Activated CD8-positive, alpha-beta memory T cell treated with anti-CD3 and anti-CD28 coated beads for 36 hours (primary cell): ENCODE results near the gene HDAC3. TPM values are rescaled to one million over a fixed set of nuclear protein-coding genes. Genes with fewer than 3 reads are reported as not detected.
"Not testable (repeated sequence)": the region's sequence is repeated elsewhere in the genome, so short reads cannot be mapped to it uniquely, and the experiment has no call there.

Source experiments
- CTCF ChIA-PET: fragments of 350-600 bp; sonication (Branson Sonifier 250); formaldehyde crosslinking; loops from one replicate; lab custom pipeline; 2021; ENCODE audit warnings: antibody characterized with exemption; lab: Charles Lee
- POLR2A ChIA-PET: fragments of 350-600 bp; sonication (Branson Sonifier 250); formaldehyde crosslinking; loops from one replicate; lab custom pipeline; 2021; ENCODE audit warnings: antibody characterized with exemption; lab: Charles Lee
- total RNA-seq, 2 experiments: library from RNA; stranded (reverse); gene quantifications; one replicate each; pipeline ENCODE4 v1.2.3, GENCODE V29; 2021

The HDAC3 gene
- total RNA-seq, 2 experiments from 2014 or later: 86.3 to 92.9 TPM

DNA sequence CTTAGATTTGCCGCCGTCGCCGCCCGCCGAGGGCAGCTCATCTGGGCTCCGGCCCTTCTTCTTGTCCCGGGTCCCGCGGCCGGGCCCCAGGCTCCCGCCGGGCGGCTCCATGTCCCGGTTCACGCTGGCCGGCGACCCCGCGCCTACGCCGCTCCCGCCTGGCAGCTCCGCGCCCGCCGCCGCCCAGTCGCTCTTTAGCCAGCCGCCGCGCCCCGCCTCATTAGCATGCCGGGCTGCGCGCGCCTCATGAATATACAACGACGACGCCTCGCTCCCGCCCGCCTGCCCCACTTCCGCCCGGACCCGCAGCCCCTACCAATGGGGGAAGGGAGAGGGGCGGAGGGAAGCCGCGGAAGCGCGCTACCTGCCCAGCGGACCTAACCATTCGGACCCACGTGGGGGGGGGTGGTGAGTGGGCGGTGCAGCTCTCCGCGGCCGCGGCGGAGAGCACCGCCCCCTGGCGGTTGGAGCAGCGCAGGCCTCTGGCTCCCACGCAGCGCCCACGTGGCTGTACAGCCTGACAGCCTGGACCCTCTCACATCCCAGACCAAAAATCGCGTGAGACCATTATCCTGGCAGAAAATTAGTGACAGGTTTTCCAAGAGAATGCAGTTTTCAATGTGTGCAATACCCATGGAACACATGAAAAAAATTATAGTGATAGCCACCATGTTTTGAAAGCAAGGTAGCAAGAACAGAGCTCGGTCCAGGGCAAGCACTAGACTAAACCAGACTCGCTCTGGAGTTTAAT is 17.7 kb downstream of the HDAC3 start, which contains the start of gene DIAPH1:
DIAPH1 (minus strand) TSS at position 197 of the 751 bp plus-strand sequence; CDS start at position 111, 86 bp downstream.
- CTCF ChIA-PET: interaction anchor here (0.7 to 5.3 kb wide), 20 partner anchors 10 to 95 kb away, joined by 3 to 122 read pairs (median 5); partner anchors contain the start of genes FCHSD1, HDAC3 and RELL2
- POLR2A ChIA-PET: interaction anchor here (0.6 to 4.3 kb wide), 8 partner anchors 11 to 430 kb away, joined by 3 to 34 read pairs (median 4); partner anchors contain the start of genes HDAC3 and RELL2

DNA sequence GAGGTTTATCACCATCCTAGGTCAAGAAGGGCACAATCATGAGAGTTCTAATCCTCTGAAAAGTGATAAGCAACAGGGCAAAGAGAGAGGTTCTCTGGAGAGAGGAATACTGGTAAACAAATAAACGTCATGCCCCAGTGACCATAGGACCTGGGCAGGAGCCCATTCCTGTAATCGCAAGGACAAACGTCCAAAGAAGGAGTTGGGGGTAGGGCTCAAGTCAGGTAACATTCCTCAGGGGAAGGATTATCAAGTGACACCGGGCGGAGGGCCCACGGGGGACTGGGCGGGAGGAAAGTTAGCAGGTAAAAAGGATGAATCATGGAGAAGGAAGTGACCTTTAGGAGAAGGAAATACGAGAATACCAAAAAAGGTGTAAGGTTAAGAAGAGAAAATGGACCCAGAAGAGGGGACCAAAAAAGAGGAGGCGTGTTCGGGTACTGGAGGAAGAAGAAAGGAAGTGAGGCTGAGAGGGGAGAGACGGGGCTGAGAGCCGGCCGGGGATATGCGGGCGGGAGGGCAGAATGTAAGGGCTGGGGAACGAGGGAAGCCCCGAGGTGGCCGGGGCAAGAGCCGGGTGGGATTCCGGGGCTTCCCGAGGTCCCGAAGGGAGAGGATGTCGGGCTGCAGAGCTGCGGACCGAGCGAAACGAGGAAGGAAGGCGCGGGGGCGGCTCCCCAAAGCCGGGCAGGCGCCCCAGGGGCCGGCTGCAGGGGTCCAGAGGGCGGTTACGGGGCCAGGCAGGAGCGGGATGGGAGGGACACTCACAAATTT is 18.4 kb downstream of the HDAC3 start:
- CTCF ChIA-PET: interaction anchor here (0.9 to 5.3 kb wide), 18 partner anchors 11 to 94 kb away, joined by 3 to 122 read pairs (median 6); partner anchors contain the start of genes FCHSD1, HDAC3 and RELL2

DNA sequence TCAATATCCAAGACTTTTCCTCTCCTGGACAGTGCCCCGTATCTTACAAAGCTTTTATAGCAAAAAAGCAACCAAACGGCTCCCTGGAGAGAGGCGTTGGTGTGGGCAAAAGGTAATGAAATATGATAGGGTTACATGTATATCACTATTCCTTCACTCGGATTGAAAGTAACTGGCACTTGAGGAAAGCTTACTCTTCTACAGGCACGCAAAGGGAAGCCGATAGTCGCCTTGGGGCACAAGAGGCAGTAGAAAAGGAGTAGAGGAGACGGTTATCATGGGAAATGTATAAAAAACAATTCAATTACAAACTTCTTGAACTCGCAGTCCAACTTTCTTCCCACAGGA is 19.0 kb downstream of the HDAC3 start:
- ChIA-PET POLR2A (interaction anchor here (0.7 to 4.3 kb wide), 5 partner anchors 12 to 33 kb away, joined by 3 to 34 read pairs (median 7); partner anchors contain the start of genes FCHSD1, HDAC3 and RELL2), CTCF (interaction anchor here (0.8 to 5.3 kb wide), 6 partner anchors 11 to 27 kb away, joined by 3 to 122 read pairs (median 28); partner anchors contain the start of genes HDAC3 and RELL2)

More for the DNA sequence above, 18.4 kb downstream of the HDAC3 start:
- POLR2A ChIA-PET: interaction anchor here (0.7 to 4.3 kb wide), 9 partner anchors 11 to 33 kb away, joined by 3 to 34 read pairs (median 4); partner anchors contain the start of genes FCHSD1, HDAC3 and RELL2

DNA sequence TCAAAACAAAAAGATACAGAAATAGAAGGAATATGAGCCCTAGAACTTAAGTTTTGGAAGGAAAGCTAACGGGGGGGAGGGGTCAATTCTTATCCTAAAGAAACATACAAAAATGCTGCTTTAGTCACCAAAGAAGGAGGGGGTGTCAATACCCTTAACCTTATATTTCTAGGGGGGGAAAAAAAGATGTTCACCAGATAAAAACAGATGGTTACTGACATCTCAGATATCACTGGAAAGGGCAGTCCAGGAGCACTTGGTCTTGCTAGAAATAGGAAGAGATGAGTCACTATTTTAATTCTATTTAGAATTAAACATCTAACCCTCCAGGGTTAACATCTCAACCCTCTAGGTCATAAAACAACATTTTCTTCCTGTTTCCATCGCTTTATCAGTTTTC is 19.5 kb downstream of the HDAC3 start:
- ChIA-PET POLR2A (interaction anchor here (0.6 to 4.3 kb wide), 6 partner anchors 11 to 66 kb away, joined by 3 to 34 read pairs (median 8); partner anchors contain the start of genes FCHSD1, HDAC3 and RELL2), CTCF (interaction anchor here (0.6 to 5.3 kb wide), 7 partner anchors 10 to 56 kb away, joined by 3 to 122 read pairs (median 4); partner anchors contain the start of genes HDAC3 and RELL2)

DNA sequence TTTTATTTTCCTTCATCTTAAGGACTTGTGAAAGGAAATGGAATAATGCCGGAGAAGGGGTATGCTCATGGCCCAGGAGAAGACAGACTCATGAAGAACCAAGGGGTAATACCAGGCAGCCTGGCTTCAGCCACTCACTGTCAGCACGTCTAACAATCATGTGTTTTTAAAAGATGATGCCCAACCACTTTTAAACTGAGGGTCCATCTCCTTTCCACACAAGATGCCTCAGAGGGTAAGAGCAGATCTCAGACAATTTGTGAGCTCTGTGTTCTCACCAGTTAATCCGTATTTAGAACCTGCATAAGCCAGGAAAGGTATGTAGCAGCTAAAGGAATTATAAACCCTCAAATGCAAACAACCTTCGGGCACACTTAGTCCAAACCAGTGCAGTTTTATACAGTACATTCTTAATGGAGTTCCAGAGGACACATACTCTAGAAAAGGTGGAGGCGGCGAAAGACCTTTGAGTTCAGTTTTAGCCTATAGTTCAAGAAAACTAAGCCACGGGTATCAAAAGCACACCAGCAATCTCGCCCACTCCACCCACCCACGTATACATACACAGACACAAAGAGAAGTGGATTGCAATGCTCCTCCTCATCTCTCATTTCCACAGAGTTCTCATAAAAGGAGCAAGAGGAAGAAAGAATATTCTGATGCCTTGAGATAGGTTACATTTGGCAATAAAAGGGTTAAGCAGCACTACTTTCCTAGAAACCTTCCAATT is 20.5 kb downstream of the HDAC3 start:
- ChIA-PET POLR2A (interaction anchor here (0.6 to 4.3 kb wide), 4 partner anchors 21 to 67 kb away, joined by 7 to 34 read pairs (median 10); partner anchors contain the start of genes FCHSD1, HDAC3 and RELL2), CTCF (interaction anchor here (0.6 to 5.3 kb wide), 7 partner anchors 9 to 57 kb away, joined by 3 to 122 read pairs (median 5); partner anchors contain the start of genes HDAC3 and RELL2)

DNA sequence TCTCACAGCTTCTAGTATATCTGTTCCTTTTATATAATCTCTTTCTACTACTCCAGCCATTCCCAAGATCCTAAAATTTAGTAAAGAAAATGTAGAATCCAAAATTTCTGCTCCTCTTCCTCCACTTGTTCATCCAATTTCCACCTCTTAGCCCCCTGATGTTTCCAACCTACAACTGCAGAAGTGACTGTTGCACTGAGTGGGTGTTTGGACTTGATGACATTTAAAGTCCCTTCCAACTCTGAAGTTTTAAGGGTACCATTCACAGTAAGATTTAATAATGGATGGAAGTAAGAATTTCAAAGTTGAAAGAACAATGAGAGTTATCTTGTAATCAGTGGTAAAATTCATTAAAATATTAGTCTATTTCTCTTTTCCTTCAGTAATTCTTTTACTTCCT is 23.3 kb downstream of the HDAC3 start:
- ChIA-PET POLR2A (interaction anchor here (0.6 to 1.0 kb wide), 2 partner anchors 12 to 21 kb away, joined by 3 to 5 read pairs; no protein-coding TSS in a partner anchor), CTCF (interaction anchor here (1.3 to 1.7 kb wide), 2 partner anchors 21 kb away, joined by 7 to 8 read pairs; no protein-coding TSS in a partner anchor)

DNA sequence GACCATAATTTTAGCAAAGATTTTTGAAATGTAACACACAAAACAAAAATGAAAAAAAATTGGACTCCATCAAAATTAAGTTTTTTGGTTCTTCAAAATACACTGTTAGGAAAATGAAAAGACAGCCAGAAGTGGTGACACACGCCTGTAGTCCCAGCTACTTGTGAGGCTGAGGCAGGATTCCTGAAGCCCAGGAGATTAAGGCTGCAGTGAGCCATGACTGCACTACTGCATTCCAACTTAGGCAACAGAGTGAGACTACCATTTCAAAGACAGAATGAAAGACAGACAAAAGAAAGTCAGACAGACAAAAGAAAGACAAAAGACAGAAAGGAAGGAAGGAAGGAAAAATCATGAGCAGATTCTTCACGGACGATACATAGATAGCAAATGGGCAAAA is 25.4 kb downstream of the HDAC3 start:
- ChIA-PET POLR2A (no interaction called here), CTCF (interaction anchor here (1.0 kb wide), 1 partner anchor 17 kb away, joined by 4 read pairs; no protein-coding TSS in a partner anchor)

DNA sequence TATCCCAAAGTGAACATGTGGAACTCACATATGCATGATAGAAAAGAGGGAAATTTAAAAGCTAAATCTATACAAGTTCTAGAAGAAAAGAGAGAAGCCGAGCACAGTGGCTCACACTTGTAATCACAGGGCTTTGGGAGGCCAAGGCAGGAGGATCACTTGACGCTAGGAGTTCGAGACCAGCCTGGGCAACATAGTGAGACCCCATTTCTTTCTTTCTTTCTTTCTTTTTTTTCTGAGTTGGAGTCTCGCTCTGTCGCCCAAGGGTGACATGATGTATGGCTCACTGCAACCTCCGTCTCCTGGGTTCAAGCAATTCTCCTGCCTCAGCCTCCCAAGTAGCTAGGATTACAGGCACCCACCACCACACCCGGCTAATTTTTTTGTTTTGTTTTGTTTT is 26.7 kb downstream of the HDAC3 start:
- POLR2A ChIA-PET: not testable (repeated sequence)
- CTCF ChIA-PET: interaction anchor here (1.3 to 6.5 kb wide), 2 partner anchors 8 to 18 kb away, joined by 4 to 52 read pairs; partner anchors contain the start of gene DIAPH1

DNA sequence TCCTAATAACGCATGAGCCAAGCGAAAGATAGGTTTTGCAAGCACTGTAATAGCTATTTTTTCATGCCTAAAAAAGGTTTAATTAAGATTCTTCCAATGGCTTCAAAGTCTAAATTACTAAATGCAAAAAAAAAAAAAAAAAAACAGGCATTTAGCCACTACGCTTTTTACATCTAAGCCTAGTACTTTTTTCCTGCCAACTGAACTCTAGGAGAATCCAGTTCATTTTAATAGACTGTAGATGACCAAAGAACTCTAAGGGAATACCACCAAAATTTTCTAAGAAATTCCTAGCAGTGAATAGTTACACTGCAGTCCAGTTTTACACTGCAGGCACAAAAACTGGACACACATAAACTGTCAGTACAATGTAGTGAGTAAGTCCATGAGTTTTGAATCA is 27.6 kb downstream of the HDAC3 start:
- CTCF ChIA-PET: interaction anchor here (0.7 to 6.5 kb wide), 4 partner anchors 9 to 42 kb away, joined by 4 to 52 read pairs (median 6); partner anchors contain the start of gene DIAPH1
- POLR2A ChIA-PET: no interaction called here

DNA sequence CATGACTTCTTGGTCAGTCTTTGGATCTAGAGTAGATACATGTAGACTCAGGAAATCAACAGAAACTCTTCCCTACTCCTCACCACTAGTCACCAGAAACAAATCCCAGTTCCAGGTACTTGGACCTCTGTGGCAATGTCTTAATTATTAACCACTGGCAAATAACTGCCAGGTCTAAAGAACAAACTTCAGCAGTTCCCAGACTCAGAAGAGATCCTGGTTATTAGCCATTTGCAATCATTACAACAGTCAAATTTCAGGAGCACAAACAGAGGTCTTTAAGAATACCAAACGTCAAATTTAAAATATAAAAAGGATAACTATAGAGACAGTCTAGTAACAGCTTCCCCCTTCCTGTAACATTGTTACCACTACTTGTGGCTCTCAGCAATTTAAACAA is 28.1 kb downstream of the HDAC3 start:
- POLR2A ChIA-PET: no interaction called here
- CTCF ChIA-PET: interaction anchor here (0.7 to 6.5 kb wide), 3 partner anchors 9 to 42 kb away, joined by 5 to 52 read pairs (median 7); partner anchors contain the start of gene DIAPH1

DNA sequence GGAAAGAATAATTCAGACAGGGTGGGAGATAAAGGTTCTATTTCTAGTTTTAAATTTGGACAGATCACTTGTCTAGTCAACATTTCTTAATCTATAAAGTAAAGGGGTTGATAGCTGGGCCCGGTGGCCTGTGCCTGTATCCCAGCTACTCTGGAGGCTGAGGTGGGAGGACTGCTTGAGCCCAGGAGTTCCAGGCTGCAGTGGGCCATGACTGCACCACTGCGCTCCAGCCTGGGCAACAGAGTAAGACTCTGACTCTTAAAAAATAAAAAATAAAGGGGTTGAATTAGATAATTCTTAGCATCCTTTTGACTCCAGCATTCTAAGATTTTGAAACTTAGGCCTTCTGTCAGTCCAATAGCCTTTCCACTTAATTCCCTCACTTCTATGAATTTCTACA is 28.6 kb downstream of the HDAC3 start:
- CTCF ChIA-PET: interaction anchor here (1.7 to 6.5 kb wide), 2 partner anchors 10 to 16 kb away, joined by 10 to 52 read pairs; partner anchors contain the start of gene DIAPH1
- POLR2A ChIA-PET: interaction anchor here (1.6 kb wide), 1 partner anchor 11 kb away, joined by 4 read pairs; the partner anchor contains the start of gene DIAPH1

DNA sequence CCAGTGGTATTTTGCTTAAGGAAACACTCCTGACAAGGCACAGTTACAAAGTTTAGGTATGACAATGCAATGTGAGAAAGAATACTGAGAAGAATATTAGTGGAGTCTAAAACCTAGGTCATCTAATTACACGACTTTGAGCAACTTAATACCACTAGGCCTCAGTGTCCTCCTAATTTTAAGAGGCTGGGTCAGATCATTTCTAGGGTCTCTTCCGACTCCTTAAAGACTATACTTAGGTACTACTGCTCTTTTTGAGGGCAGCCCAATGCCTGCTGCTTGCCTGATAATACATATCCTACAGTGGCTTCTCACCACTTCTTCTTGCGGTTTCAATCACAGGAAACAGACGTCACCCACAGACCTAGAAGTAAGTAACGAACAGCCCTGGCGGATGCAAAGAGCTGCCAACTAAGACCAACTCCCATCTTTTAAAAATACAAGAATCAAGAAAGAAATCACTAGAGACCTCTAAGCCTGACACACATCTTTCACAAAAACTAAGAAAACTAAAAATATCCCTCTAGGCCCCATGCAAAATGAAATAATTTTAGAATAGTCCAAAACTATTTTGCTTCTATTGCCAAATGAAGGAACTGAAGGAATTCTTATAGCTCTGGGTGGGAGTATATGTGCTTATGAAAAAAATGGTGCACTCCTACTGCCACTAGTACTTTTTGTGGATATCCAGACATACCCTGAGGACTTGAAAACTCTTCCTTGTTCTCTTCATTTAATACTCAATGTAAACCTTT is 30.9 kb downstream of the HDAC3 start:
- ChIA-PET CTCF (interaction anchor here (1.2 to 6.5 kb wide), 3 partner anchors 12 to 32 kb away, joined by 5 to 52 read pairs (median 9); partner anchors contain the start of gene DIAPH1), POLR2A (interaction anchor here (0.6 to 1.0 kb wide), 3 partner anchors 12 to 13 kb away, joined by 3 to 6 read pairs (median 3); partner anchors contain the start of gene DIAPH1)

DNA sequence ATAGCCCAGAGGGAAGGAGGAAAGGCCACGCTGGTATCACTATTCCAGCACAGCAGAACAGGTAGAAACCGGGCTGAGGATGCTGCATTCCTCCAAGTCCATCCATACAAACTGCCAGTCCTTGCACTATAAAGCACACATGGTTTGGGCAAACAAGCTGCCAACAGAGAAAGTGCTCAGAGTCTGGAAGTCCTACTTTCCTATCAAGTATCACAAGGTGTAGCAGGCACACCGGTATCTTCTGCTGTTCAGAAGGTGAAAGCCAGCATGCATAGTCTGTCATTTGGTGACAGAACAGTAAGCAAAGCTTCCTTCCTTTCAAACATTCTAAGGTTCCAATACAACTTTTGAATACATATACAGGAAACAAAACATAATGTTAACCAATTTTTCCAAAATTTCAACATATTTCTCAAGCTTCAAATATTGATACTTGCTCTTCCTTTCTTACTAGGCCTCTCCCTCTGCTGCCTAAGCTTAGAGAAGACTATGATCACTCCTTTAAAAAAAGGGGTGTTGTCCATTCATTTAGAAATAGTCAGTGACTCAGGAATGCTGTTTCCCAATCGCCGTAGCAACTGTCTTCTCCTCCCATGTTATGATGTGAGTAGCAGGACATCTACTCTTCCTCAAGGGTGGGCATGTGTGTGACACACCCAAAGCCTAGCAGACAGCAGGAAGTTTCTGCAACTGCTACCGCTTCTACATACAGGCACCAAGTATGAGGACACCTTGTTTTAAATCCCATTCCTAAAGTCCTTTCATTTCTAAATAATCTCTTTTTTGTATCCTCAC is 32.5 kb downstream of the HDAC3 start:
- CTCF ChIA-PET: interaction anchor here (1.1 to 6.5 kb wide), 3 partner anchors 11 to 14 kb away, joined by 4 to 52 read pairs (median 13); partner anchors contain the start of gene DIAPH1

DNA sequence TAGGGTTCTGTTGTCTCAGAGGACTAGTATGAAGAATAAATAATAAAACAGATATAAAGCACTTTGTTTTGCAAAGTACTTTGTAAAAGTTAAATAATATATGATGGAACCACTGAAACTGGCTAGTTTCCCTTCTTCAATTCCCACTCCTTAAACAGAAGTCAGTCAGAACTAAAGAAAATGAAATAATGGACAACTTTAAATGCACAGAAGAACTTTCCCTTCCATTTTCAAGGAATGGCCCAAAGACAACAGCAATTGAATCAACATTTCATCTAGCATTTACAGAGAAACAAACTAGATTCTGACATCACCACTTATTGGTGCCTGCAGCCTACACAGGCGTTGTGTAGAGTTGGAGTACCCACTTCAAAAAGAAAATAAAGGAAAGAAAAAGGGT is 34.0 kb downstream of the HDAC3 start:
- ChIA-PET CTCF (interaction anchor here (1.0 to 2.0 kb wide), 5 partner anchors 10 to 45 kb away, joined by 3 to 13 read pairs (median 3); partner anchors contain the start of gene DIAPH1), POLR2A (no interaction called here)

More for the DNA sequence above, 32.5 kb downstream of the HDAC3 start:
- POLR2A ChIA-PET: interaction anchor here (0.5 kb wide), 1 partner anchor 13 kb away, joined by 3 read pairs; no protein-coding TSS in a partner anchor
